ENCODE measurements around the gene VASN.
"Not testable (repeated sequence)": the region's sequence is repeated elsewhere in the genome, so short reads cannot be mapped to it uniquely, and the experiment has no call there.

Gene VASN

DNA sequence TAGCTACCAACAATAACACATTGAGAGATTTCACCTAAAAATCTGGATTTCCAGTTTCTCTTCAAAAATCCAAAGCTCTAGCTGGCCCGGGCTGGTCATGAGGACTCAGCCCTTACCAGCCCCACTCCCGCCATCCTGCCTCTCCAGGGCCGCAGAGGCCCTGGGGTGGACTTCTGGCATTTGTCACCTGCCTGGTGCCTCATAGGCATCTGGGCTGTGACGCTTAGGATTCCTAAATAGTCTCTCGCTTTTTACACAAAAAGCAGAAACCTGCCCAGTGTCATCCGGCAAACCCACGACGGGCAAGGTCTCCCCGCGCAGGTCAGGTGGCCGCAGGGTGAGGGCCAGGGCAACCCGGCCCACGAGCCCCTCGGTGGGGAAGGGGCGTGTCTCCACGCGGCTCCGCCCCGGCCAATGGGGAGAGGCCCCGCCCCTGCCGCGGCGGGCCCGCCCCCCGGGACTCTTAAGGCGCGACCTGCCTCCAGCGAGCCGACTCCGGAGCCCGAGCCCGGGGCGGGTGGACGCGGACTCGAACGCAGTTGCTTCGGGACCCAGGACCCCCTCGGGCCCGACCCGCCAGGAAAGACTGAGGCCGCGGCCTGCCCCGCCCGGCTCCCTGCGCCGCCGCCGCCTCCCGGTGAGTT is at the start of gene VASN:
TSS of gene VASN (plus strand) at position 492 of the 644 bp plus-strand sequence. CDS start 9,030 bp downstream, outside the sequence.
- peak; percentile 69 to 74 for DNase-seq

DNA sequence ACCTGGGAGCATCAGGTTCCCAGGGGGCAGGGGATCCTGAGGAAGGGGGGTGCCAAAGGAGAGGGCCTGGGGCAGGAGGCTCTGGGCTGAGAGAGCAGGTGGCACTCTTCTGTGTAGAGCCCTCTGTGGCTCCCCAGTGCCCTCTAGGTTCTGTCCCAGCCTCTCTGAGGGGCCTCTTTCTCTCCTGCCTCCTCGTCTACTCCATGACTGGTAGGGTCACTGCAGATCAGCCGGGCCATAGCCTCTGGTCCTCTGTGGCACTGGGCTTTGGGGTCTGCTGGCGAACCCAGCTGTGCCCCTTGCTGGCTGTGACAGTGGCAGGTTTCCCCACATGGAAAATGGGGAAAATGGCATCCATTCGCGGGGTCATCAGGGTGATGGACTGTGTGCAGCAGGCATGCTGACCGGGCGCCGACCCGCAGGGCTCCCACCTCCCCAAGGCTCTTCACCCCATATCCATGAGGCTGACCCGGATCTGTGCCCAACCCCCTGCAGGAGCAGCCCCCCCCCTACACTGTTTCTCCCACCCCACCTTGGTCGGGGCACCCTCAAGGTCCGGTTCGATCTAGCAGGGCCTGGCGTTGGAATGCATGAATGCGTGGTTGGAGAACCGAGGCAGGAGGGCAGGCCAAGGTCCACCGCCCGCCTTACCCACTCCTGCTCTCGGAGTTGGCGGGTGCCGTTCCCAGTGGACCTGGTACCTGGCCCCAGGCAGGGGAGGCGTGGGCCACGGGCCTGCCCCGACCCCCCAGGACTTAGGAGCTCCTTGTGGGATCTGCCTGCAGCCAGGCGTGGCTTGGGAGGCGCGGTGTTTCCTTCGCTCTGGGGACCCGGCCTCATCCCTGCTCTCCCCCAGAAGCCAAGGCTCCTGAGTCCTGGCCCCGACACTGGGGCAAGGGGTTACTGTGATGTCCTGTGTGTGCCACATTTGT is 49.3 kb upstream of the VASN start:
- DNase-seq, result no peak

DNA sequence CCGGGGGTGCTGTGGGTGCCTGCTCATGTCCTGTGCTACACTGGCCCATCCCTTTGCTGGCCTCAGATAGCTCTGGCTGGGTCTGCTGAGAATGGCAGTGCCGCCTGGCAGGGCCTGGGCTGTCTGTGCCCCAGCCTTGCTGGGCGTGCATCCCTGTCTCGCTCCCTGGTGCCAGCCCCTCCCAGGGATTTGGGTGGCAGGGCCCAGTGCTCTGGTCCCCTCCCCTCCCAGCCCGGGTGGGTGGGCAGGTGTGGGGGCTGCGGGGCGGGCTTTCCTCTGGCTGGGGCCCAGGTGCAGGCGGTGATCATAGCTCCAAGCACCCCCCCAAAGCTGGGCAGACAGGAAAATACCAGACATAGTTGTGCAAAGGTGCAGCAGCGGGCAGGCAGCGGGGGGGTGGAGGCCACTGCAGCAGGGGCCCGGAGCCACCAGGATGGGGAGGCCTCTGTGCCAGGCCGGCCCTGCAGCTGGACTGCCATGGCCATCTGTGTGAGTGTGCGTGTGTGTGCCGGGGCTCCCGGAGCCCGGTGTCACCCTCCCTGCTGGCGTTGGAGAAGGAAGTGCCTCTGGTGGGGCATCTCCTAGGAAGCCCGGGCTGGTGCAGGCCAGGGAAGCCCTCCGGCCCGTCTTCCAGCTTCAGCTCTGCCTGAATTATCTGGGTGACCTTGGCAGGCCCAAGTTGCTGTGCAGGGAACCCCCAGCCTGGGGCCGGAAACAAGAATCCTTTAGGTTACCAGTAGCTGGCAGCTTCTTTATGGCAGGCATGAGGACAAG is 48.4 kb upstream of the VASN start:
- DNase-seq, result no peak

GRCh38 chr16:4323845-4324488 is 47.7 kb upstream of the VASN start:
- DNase-seq, result no peak

DNA sequence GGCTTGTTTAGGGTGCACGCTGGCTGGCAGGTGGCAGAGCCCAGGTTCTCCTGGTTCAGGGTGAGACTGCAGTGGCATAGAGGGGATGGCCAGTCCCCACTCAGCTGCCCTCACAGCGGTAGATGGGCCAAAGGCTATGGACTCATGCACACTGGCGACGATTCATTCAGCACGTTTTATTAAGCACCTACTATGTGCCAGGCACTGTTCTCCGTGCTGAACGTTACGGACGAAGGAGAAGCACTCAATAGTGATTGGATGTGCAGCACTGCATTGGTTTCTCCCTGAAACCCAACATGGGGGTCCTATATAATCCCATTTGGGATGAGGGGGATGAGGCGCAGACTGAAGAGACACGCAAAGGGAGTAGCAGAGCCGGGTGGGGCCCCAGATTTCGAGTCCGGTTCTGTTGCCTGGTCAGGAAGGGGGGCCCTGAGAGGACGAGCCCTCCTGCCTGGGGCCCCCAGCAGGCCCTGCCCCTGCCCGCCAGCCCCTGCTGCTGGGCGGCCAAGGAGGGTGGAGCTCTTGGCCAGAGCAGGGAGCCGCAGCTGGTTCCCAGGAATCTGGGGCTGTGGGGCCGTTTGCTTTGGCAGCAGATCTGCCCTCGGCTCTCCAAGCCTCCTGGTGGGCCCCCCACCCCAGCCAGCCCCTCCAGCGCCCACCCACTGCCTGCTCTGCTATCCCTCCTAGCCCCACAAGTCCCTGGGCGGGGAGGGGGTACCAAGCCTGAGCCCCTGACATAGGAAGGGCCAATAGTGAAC is 47.0 kb upstream of the VASN start:
- DNase-seq, result no peak

DNA sequence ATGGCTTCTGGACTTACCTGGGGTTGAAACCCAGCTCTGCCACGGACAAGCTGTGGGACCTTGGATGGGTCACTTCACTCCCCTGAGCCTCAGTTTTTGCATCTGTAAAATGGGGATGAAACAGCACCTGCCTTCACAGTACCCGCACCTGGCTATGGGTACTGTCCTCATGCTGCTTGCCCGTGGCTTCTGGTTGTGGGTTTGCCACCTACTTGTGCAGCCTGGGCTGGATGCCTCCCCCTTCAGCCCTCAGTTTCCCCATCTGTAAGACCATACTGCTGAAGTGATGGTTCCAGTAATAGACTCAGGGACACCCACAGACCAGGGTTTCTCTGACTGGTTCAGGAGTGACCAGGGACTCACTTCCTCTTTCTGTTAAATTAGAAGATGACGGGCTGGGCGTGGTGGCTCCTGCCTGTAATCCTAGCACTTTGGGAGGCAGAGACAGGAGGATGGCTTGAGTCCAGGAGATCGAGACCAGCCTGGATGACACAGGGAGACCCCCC is 46.3 kb upstream of the VASN start:
- peak in 1 of 2 donors; percentile 45 for DNase-seq

DNA sequence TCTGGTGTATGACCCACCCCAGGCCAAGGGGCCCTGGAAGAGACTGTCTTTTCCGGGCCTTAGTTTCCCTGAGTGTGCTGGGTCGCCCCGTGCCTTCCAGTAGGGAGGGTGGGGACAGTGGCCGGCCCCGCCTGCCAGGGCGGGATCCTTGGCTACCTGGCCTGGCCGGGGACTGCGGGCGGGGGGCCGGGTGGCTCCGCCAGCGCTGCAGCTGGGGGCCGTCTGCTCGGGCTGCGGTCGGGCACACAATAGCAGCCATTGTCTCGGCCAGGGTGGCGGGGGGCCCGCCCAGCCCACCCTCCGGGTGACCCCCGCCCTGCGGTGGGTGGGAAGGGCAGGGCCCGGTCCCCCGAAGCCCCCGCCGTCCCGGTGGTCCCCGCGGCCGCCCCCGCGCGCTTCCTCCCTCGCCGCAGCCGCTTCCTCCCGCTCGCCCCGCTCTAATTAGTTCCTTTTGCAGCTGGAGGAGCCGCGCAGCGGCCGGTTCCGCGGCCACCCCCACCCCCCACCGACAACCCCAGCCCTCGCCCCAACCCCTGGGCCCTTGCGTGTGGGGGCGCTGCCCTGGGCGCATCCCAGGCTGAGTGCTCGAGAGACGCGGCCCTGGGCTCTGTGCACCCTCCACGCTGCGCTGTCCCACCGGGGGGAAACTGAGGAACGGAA is 44.1 kb upstream of the VASN start:
- no peak for DNase-seq

GRCh38 chr16:4328046-4328781 is 43.4 kb upstream of the VASN start:
- DNase-seq, result peak; percentile 59 to 65

DNA sequence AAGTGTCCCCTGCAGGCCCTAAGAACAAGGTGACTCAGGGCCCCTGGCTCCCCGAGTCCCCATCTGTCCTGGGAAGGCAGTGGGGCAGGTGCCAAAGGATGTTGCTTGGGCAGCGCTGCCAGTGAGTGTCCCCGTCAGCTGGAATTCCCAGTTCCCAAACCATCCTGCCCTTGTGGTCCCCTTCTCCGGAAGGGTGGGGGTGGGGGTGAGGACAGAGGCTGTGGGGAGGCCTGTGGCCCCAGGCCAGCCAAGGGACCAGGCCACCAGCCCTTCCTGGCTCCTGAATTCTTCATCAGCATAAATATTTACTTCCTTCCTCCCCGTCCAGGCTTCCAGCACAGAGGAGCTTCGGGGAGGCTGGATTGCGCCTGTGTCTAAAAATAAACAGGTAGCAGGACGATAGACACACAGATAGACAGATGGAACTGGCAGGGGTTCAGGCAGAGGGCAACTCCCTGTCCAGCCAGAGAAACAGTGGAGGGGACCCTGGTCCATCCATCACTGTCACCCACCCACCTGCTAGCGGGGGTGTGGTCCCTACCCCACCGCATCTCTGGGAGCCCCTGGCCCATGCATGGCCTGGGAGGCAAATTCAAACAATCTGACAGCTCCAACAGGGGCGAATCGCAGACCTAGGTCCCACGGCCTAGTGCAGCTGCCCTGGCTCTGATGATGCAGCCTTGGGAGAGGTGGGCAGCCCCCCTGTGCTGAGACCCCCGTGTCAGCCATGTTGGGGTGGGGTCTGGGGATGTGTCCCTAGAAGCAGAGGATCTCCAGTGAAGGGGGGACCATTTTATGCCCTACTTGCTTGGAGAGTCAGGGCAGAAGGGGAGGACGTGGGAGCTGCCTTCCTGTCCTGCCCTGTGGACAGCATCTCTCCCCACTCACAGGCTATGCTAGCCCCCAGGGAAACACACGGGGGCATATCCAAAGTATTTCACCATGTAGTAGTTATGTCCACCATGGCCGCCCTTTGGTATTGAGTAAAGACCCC is 42.6 kb upstream of the VASN start:
- DNase-seq, result no peak

DNA sequence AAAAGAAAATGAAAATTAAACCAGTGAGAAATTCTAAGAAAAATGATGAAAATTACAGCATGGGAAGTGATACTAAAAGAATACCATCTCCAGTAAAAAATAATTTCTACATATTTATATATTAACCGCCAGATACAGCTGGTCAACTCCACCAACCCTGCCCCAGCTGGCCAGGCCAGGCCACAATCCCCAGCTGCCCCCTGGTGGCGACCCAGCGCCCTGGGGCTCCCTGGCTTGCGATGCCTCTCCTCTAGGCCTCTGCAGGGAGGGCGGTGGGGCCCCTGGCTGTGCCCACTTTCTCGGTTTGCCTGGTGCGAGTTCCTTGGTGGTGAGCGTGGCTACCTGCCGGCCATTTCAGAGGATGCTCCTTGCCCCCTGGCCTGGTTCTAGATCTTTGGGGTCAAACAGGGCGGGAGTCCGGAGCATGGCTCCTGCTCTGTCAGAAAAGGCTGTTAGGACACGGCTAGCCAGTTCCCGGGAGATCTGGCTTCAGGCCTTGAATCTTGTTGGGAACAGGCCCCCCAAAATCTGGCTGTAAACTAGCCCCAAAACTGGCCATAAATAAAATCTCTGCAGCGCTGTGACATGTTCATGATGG is 41.3 kb upstream of the VASN start:
- DNase-seq, result peak; percentile 69 to 74

DNA sequence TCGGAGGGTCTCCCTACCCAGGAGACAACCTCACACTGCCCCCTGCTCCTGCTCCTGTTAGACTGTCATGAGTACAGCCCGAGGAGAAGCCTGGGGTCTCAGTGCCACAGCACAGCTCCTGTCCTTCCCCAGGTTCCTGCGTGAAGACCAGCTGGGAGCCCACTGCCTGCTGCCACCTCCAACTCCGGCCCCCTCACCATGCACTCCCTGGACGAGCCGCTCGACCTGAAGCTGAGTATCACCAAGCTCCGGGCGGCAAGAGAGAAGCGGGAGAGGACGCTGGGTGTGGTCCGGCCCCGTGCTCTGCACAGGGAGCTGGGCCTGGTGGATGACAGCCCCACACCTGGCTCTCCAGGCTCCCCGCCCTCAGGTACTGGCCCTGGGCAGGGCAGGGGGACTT is 39.6 kb upstream of the VASN start:
- DNase-seq, result no peak

GRCh38 chr16:4332623-4333307 is 38.9 kb upstream of the VASN start:
- DNase-seq, result no peak

GRCh38 chr16:4333308-4333638 is 38.4 kb upstream of the VASN start:
- no peak for DNase-seq

GRCh38 chr16:4333714-4334113 is 37.9 kb upstream of the VASN start:
- DNase-seq, result not testable (repeated sequence)

- no peak for DNase-seq
These were observed 36.7 kb upstream of the VASN start for GRCh38 chr16:4334724-4335495.

DNA sequence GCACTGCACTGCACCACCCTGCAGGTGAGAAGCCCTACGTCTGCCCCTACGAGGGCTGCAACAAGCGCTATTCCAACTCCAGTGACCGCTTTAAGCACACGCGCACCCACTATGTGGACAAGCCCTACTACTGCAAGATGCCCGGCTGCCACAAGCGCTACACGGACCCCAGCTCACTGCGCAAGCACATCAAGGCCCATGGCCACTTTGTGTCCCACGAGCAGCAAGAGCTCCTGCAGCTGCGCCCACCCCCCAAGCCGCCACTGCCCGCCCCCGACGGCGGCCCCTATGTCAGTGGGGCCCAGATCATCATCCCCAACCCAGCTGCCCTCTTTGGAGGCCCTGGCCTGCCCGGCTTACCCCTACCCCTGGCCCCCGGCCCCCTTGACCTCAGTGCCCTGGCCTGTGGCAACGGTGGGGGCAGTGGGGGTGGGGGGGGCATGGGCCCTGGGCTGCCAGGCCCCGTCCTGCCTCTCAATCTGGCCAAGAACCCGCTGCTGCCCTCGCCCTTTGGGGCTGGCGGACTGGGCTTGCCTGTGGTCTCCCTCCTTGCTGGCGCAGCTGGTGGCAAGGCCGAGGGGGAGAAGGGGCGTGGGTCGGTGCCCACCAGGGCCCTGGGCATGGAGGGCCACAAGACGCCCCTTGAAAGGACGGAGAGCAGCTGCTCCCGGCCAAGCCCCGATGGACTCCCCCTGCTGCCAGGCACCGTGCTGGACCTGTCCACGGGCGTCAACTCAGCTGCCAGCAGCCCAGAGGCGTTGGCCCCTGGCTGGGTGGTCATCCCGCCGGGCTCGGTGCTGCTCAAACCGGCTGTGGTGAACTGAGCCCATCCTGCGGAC is 34.7 kb upstream of the VASN start:
- DNase-seq, result no peak
